Measurements from ENCODE around the gene FBN1.

FBN1 gene

DNA sequence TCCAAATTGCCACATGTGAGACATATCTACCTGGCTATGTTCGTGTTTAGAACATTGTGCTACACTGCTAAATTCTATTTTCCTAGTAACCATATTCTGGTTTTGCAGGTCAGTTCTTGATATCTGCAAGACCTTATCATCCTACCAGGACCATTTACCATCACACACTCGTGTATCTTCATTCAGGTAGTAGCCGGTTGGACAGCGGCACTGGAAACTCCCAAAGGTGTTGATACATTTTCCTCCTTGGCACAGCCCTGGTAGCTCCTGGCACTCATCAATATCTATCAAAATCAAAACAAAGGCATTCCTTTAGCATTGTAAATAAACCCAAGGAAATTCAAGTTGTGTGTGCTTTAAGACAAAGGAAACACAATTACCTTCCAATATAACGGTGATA lies 180.1 kb downstream of the FBN1 start:
- no peak for DNase-seq (ENCODE audit: low read depth, low spot score)
- H3K4me3 ChIP-seq (ENCODE audit: low read length): no peak overlapping the region

DNA sequence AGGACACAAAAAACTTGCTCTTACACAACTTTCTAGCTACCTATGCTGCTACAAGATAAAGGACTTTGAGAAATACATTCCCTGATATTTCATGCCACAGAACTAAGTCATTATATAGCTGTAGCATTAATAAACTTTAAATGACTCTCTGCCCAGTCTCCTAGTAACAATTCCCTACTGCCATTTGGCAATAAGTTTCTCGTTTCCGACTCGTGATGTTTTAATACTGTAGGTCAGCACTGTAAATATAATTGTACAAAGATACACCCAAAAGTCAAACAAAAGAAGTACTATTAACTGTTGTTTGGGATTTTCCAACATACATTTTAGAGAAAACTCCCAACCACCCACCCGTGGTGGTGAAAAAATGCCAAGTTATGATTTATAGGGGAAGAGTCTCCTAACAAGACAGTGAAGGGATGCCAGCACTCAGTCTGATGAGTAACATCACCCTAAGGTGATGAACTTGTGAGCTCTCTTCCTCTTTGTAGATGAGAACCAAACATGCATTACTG lies 182.1 kb downstream of the FBN1 start:
- no peak for DNase-seq (ENCODE audit: low read depth, low spot score)
- H3K4me3 ChIP-seq (ENCODE audit: low read length): no peak overlapping the region

DNA sequence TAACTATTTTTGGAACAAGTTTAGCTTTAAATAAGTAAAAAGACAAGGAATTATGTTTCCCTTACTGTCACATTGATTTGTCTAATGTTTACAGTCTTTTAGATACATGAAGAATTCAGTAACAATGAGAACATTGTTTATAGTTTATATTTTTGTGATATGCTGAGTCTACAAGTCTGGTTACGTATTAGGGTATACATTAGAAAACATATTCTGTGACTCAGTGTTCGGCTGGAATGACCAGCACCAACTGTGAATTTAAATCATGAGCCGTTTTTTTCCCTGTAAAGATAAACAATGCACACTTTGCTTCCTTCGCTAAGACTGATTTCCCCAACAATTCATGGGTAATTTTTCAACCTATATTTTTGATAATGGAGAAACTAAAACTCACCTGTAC lies 182.8 kb downstream of the FBN1 start:
- no peak for DNase-seq (ENCODE audit: low read depth, low spot score)
- no peak overlapping the region for H3K4me3 ChIP-seq (ENCODE audit: low read length)

DNA sequence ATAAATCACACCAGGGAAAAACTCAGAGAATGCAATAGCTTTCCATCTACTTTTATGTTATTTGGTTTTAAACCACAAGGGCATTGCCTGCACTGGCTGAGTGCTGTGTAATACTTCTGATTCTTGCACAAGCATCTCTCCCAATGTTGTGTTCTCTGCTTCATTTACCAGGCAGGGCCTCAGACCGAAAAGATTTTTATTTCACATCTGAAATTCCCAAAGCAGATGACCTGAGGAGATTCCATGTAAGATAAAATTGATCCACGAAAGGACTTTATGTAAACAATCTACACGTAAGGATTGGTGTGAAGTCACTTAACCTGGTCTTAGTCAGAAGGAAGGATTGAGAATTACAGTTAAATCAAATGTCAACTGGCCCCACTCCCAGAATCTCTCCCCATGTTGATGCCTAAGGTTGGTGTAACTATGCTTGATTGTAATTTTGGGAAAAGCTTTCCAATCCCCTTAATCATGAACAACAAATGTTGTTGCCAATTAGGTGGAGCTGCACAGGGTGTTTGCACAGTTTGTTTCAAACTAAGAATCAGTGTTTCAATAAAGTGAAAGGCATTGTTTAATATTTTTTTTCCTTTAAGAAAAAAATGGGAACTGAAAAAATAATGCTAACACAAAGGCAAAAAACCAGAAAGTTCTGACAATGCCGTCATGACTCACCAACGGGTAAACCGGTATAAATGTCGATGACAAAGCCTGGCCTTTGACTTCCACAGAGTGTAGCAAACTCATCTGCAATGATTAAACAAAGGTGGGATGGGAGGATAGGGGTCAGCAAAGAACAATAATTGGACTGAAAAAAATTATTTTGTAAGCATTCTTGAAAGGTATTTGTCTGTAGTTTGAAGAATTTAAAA lies 185.7 kb downstream of the FBN1 start:
- H3K4me3 ChIP-seq (ENCODE audit: low read length): no peak overlapping the region
- DNase-seq (ENCODE audit: low read depth, low spot score): no peak

DNA sequence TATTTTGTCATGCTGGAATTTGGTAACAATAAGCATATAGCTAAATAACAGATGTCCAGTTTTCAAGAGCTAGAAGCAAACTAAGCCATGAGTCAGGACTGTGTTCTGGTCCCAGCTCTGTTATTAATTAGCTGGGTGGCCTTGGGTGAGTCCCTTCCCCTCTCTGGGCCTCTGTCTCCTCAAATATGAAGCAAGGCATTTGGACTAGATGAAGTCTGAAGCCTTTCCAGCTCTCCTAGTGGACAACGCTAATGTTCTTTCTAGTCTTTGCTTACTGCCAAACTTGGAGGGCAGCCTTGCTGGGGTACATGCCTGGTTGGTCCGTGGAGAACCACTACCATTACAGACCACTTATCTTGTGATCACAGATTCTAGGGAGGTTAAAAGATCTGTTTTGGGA lies 186.6 kb downstream of the FBN1 start:
- no peak for DNase-seq (ENCODE audit: low read depth, low spot score)
- H3K4me3 ChIP-seq (ENCODE audit: low read length): no peak overlapping the region

DNA sequence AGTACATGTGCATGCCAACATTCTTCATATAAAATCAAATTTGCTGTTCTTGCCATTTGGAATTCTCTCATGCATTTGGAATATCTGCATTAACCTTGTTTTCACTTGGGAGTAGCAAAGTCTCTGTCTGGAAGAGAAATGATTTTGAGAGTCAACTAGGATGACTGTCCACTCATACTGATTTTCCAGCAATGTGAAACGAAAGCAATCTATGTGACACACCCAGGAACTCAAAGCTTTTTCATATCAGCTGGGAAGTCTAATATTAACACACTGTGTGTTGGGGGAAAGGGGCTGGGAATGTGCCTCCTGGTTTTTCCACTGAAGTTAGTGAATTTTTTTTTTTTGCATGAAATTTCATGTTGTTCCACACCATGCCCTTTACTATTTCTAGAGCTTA lies 189.4 kb downstream of the FBN1 start:
- H3K4me3 ChIP-seq (ENCODE audit: low read length): no peak overlapping the region
- no peak for DNase-seq (ENCODE audit: low read depth, low spot score)

DNA sequence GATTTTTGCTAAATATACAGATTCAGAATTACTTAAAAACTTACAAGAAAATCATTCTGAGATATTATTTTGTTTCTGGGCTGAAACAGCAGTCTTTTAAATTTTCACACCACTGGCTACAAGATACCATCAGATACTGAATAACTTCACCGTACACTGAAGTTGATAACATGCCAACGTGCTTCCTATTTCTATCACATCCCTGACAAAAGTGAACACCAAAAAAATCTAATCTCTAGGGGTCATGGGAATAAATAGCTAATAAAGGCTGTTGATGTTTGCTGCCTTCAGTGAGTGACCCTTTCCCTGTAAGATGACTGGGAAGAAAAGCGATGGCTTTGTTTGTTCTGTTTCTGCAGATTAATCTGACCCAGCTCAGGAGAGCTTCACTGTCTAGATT lies 193.8 kb downstream of the FBN1 start:
- H3K4me3 ChIP-seq (ENCODE audit: low read length): no peak overlapping the region
- no peak for DNase-seq (ENCODE audit: low read depth, low spot score)

DNA sequence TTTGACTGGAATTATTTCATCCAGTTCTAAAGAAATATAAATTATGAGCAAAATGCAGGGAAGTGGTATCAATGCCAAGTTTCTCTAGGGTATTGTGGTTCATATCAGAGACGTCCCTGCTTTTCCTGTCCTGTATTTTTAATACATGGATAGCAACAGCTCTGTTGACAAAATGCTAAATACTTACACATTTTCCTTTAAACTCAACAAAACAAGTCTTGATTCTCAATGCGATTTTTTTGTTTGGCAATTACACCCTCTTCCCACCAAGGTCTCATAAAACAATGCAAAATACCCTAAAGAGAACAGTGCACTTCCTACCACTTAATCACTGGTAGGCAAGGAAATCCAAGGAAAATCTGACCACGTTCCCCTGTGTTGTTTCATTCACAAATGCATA lies 194.3 kb downstream of the FBN1 start:
- H3K4me3 ChIP-seq (ENCODE audit: low read length): no peak overlapping the region
- no peak for DNase-seq (ENCODE audit: low read depth, low spot score)

DNA sequence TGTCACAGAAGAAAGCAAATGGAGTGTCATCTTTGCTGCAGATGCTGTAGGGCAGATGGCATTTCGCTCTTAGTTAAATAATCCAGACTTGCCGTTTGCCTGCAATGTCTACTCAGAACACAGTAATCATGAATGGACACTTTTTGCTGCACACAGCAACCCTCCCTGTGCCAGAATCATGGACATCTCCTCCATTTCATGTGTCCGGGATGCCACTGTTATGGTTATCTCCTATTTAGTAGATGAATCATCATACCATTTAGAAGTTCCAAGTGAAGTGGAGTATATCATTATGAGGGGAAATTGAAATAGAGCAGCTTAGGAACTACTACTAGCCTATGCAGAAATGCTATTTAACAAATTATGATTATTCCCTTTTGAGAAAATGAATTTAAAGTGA lies 195.8 kb downstream of the FBN1 start:
- H3K4me3 ChIP-seq (ENCODE audit: low read length): no peak overlapping the region
- no peak for DNase-seq (ENCODE audit: low read depth, low spot score)

DNA sequence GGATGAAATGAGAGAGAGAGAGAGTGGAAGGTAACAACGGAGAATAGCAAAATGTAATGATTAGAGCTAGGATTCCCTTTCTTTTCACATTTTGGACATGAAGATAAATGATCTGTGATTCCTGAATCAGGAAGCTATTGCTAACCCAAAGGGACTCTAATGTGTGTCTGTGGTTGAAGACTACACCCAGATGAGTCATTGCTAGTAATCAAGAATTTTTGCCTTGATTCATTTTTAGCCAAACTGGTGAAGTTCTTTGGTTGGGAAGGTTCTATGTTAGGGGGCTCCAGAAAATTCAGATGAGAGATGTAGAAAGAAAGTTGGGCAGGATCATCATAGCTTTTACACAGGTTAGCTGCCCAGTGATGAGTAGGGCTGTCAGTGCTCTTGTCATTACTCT lies 197.9 kb downstream of the FBN1 start:
- H3K4me3 ChIP-seq (ENCODE audit: low read length): no peak overlapping the region
- DNase-seq (ENCODE audit: low read depth, low spot score): no peak

DNA sequence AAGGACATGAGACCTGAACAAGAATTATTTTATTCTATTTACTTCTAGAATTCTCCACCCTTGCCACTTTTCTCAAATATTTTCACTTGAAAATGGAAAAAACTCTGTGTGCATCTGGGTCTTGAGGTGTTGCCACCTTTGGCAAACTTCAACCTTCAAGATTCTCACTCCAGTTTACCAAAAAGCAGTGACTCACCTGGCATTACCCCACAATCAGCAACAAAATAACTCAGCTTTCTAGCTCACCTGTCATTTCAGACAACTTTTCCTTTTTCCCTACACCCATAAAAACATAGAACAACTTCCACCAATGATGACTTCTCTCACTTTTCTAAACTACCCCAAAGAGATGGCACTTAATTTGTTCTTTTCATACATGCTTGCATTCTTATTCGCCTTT lies 198.5 kb downstream of the FBN1 start:
- H3K4me3 ChIP-seq (ENCODE audit: low read length): no peak overlapping the region
- no peak for DNase-seq (ENCODE audit: low read depth, low spot score)

DNA sequence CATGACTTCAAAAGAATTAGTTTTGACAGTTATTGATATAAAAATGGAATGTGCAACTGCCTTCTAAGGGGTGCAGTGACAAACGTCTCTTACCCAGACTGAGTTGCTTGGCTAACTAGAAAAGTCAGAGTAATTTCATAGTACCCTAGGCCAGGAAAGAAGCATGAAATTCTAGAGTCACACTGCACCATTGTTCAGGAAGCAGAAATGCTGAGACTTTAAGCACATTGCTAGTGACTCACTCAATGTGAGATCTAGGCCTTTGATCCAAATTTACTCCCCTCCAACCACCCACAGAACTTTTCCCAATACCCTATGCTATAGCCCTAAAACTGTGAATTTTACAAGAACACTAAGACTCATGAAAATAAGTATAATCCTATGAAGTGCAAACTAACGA lies 203.5 kb downstream of the FBN1 start:
- H3K4me3 ChIP-seq (ENCODE audit: low read length): no peak overlapping the region
- no peak for DNase-seq (ENCODE audit: low read depth, low spot score)

DNA sequence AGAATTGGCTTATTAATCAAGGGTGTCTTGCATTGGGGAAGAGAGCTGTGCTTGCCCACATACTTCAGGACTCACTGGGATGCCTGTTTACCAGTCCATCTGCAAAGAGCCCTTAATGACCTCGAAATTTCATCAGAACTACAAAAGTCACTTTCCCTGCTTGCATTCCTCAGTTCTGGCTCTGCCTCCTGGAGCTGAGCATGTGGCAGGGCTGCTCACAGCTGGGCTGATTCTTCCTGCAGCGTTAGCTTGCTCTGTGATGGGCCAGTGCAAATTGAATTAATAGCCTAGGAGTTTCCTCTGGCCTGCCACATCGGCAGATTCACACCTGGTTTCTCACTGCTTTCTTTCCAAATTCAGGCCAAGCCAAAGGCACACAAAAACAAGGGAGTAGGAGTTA lies 205.4 kb downstream of the FBN1 start:
- no peak for DNase-seq (ENCODE audit: low read depth, low spot score)
- H3K4me3 ChIP-seq (ENCODE audit: low read length): no peak overlapping the region

DNA sequence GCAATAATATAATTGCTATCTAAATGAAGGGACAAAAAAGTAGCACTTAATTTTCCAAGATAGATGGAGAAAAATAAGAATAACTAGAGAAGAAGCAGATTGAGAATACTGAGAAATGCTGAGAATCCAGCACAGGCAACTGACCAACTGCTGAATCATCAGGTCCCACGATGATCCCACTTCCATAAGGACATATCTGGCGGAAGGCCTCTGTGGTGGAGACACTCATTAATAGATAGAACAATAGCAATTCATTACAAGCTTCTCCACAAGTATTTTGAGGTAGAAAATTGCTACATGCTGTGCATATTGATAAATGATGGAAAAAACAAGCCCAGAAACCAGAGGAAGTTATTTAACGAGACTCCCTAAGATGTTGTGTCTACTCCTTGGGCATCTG lies 208.3 kb downstream of the FBN1 start:
- no peak overlapping the region for H3K4me3 ChIP-seq (ENCODE audit: low read length)
- DNase-seq (ENCODE audit: low read depth, low spot score): no peak

DNA sequence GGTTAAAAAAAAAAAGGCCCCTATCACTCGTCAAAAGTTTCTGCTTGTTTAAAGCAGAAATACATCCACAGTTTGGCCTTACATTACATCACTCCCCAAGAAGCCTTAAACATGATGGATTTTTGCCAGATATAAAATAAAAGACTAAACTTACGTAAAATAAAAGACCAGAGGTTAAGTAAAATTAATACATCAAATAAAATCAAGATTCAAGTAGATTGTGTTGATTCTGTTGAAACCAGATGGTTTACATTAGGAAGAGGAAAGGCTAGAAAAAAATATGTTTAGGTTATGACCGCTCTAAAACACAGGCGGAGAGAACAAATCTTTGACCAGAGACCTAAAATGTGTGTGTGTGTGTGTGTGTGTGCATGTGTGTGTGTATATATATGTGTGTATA lies 210.2 kb downstream of the FBN1 start:
- DNase-seq (ENCODE audit: low read depth, low spot score): no peak

DNA sequence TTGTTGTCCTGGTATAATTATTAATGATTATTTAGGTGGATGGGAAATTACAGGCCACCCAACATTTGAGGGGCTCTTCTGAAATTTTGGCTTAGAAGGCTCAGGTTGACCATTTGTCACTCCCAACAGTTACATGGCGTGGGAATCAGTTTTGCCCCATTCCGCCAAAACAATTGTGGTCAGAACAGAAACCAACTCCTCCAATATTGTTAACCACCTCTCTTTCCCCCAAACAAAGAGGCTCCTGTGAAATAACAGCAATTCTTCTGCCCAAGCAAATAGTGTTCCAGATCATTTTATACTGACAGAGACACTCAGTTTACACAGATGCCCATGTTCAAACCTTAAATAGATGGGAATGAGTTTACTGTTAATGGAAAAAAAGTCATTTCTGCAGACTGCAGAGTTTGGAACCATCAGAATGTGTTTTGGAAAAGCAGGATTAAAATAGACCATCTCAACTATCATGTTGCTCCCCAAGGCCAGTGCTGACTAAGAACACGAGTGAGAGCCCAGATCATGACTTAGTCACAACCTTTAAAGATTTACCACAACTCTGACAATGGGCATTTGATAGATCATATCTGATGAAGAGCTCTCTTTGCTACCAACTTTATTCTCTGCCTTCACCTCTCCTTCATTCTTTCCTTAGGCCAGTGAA lies 212.2 kb downstream of the FBN1 start:
- DNase-seq (ENCODE audit: low read depth, low spot score): no peak
- H3K4me3 ChIP-seq (ENCODE audit: low read length): no peak overlapping the region

More for the DNA sequence above, 210.2 kb downstream of the FBN1 start:
- no peak overlapping the region for H3K4me3 ChIP-seq (ENCODE audit: low read length)

DNA sequence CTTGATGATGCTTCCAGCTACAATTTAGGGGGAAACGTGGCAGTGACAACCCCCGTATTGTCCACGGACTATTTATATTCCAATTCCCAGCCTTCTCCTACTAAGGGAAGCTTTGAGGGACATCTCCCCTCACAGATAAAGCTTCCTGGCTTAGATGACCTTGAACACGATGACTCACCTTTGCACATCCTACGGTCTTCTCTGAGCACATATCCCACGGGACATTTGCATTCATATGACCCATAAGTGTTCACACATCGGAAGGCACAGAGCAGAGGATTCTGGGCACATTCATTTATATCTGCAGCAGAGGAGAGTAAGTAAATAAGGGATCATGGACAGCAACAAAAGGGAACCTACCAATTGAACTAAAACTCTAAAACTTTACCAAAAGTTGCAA lies 212.8 kb downstream of the FBN1 start:
- DNase-seq (ENCODE audit: low read depth, low spot score): no peak
- no peak overlapping the region for H3K4me3 ChIP-seq (ENCODE audit: low read length)

DNA sequence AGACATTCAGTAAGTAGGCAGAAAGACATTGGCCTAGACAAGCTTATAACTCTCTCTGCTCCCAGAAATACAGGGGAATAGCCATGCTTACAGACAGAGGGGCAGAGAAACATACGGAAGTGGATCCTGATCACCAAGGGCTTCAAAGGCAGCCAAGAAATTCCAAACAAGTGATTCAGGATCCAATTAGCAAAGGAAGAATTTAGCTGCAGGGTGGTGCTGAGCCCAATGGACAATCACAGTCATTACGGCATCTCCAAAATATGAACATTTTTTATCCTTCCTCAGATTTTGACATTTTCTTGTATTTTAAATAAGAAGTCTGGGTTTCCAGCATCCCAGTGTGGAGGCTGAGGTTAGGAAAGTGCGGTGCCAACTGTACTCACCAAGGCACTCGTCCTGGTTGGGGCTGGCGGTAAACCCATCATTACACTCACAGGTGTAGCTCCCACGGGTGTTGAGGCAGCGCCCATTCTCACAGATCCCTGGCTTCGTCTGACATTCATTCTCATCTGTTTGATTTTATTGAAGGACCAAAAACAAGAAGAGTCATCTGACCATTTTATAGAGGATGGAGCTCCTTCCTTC lies 217.5 kb downstream of the FBN1 start:
- DNase-seq (ENCODE audit: low read depth, low spot score): no peak
- H3K4me3 ChIP-seq (ENCODE audit: low read length): no peak overlapping the region

DNA sequence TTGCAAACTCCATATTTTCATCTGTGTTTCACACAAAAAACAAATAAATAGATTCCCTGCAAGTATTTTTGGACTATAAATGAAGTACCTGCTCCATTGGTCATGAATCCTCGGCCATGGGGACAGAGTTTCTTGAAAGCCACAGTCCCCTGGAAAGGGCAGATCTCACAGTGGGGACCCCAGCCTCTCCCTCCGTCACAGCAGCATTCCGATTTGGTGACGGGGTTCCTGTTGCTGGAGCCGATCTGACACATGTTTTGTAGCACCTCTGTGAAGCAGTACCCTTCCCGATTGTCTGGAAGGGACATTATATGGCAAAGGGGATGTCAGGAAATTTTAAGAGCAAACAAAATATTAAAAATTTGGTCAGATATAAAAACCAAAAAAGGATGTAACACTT lies 218.0 kb downstream of the FBN1 start:
- H3K4me3 ChIP-seq (ENCODE audit: low read length): no peak overlapping the region
- no peak for DNase-seq (ENCODE audit: low read depth, low spot score)

DNA sequence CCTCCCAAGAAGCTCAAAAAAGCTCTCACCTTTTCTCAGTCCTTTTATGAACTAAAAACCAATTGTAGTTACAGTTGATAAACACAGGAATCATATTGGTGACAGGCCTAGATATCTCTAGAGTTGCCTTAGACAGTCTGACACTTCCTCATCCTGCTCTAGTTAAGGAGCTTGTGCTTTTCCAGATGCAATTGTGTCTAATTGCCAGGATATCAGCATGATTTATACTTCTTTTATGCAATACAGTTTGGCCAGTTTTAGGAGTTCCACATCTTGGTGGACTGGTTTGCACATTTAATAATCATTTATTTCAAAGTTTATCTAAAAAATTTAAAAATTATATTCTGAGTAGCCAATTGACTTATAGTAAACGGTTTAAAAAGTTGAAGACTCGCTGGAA lies 218.6 kb downstream of the FBN1 start:
- DNase-seq (ENCODE audit: low read depth, low spot score): no peak
- H3K4me3 ChIP-seq (ENCODE audit: low read length): no peak overlapping the region
